Lung (tissue), 12 donors: ENCODE data around the gene PRDM16. TPM values are rescaled to one million over a fixed set of nuclear protein-coding genes. Genes with fewer than 3 reads are reported as not detected.

Experiments used
- ATAC-seq: fragments of 200-7000 bp; cut with Tn5 transposase; one replicate; pipeline ENCODE4 v1.9.1; 2020; ENCODE audit warnings: moderate number of reproducible peaks; ENCODE audit not compliant: insufficient read depth, low FRiP score
- DNase-seq, 3 donors: peaks; one replicate each; pipeline ENCODE4 v3.0.0-alpha.2; 2013 to 2017
- H3K27ac ChIP-seq, 2 donors: one replicate each; pipeline ENCODE4 v1.5.1; 2013; ENCODE audit warnings: mild to moderate bottlenecking in 2 of 2, moderate library complexity in 2 of 2, control low read depth in 1 of 2, inconsistent platforms in 1 of 2, low read depth in 1 of 2, low read length in 1 of 2
- H3K27me3 ChIP-seq, 3 donors: one replicate each; pipeline ENCODE4 v1.5.1; 2013; ENCODE audit warnings: low read length in 2 of 3; ENCODE audit not compliant: control insufficient read depth in 3 of 3, insufficient read depth in 3 of 3
- H3K36me3 ChIP-seq, 4 donors: one replicate each; pipeline ENCODE4 v1.5.1; 2013; ENCODE audit warnings: low read length in 4 of 4, mild to moderate bottlenecking in 1 of 4, moderate library complexity in 1 of 4; ENCODE audit not compliant: control insufficient read depth in 4 of 4, insufficient read depth in 4 of 4
- H3K4me1 ChIP-seq, 5 donors: one replicate each; pipeline ENCODE4 v1.5.1; 2013; ENCODE audit warnings: low read length in 5 of 5, mild to moderate bottlenecking in 2 of 5, moderate library complexity in 1 of 5; ENCODE audit not compliant: control insufficient read depth in 5 of 5, insufficient read depth in 5 of 5
- H3K4me3 ChIP-seq: one replicate; pipeline ENCODE4 v1.5.1; 2013; ENCODE audit warnings: mild to moderate bottlenecking, control low read depth, moderate library complexity
- H3K9ac ChIP-seq, 2 donors: one replicate each; pipeline ENCODE4 v1.5.1; 2013; ENCODE audit warnings: low read length in 2 of 2, control low read depth in 1 of 2; ENCODE audit not compliant: insufficient read depth in 1 of 2
- H3K9me3 ChIP-seq, 4 donors: one replicate each; pipeline ENCODE4 v1.5.1; 2013; ENCODE audit warnings: low read length in 3 of 4, mild to moderate bottlenecking in 1 of 4, moderate library complexity in 1 of 4; ENCODE audit not compliant: control insufficient read depth in 4 of 4, insufficient read depth in 3 of 4
- WGBS, 2 donors: extraction: QIAGEN DNeasy Blood & Tissue Kit; methylation state at CpG; one replicate each; pipeline ENCODE4 v1.1.7; 2013; 5-methylcytosine and 5-hydroxymethylcytosine counted together
- polyA plus RNA-seq, 2 donors: library from polyadenylated mRNA; stranded (reverse); fragments of 200-250 nt; gene quantifications; one replicate each; pipeline ENCODE4 v1.2.1, GENCODE V29; 2013
- total RNA-seq, 2 donors: library from RNA; depleted of rRNA in 1 of 2; stranded (reverse); fragments of >200 nt in 1 of 2; gene quantifications; one replicate each; pipeline ENCODE4 v1.2.1, GENCODE V29; 2014 to 2021
- TF ChIP-seq, protein P1 (sequence below): IDR thresholded peaks from 2 replicates; pipeline ENCODE4 v1.5.1; 2012; ENCODE audit warnings: mild to moderate bottlenecking; ENCODE audit errors: control extremely low read depth, extremely low read depth
- donor health status: control.
- donor health status: control.
- donor health status: Bipolar disorder and iron deficiency.
- donor health status: healthy.
- donor health status: DM: yes; HTN: yes; CAD: no.

Gene PRDM16
- total and polyA plus RNA-seq, 4 donors, result 2.4 to 36.5 (median 13.1) TPM

DNA sequence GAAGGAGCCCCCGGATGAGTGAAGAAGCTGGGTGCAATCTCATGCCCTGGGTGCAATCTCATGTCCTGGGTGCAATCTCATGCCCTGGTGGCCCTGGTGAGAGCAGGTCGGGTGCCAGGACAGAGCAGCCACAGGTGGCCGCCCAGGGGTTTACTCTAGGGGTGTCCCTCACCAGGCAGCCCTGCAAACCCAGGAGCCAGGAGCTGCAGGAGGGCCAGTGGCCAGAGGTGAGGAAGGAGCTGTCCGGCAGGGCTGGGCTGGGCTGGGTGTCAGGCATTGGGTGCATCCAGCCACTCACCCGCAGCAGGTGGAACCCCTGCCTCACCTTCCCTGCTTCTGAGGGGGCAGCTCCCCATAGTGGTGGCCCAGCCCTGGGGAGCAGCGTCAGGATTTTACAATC lies 79.2 kb downstream of the PRDM16 start:
- Histone ChIP-seq H3K9ac (no peak overlapping the region), H3K27ac (no peak overlapping the region), H3K27me3 (peaks cover 0 to 5% (median 0%) of the 10 kb centered on the region in 3 donors), H3K4me1 (peaks cover 0 to 4% (median 3%) of the 10 kb centered on the region in 5 donors), H3K4me3 (no peak overlapping the region), H3K36me3 (no peaks in the 10 kb centered on the region), H3K9me3 (no peaks in the 10 kb centered on the region)
- WGBS, 2 donors, result 84 to 85% methylated on average over 5 to 6 of the region's 6 CpGs
- TF ChIP-seq, protein P1, sequence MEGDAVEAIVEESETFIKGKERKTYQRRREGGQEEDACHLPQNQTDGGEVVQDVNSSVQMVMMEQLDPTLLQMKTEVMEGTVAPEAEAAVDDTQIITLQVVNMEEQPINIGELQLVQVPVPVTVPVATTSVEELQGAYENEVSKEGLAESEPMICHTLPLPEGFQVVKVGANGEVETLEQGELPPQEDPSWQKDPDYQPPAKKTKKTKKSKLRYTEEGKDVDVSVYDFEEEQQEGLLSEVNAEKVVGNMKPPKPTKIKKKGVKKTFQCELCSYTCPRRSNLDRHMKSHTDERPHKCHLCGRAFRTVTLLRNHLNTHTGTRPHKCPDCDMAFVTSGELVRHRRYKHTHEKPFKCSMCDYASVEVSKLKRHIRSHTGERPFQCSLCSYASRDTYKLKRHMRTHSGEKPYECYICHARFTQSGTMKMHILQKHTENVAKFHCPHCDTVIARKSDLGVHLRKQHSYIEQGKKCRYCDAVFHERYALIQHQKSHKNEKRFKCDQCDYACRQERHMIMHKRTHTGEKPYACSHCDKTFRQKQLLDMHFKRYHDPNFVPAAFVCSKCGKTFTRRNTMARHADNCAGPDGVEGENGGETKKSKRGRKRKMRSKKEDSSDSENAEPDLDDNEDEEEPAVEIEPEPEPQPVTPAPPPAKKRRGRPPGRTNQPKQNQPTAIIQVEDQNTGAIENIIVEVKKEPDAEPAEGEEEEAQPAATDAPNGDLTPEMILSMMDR, result no peak
- no peak for ATAC-seq
- no peak for DNase-seq

DNA sequence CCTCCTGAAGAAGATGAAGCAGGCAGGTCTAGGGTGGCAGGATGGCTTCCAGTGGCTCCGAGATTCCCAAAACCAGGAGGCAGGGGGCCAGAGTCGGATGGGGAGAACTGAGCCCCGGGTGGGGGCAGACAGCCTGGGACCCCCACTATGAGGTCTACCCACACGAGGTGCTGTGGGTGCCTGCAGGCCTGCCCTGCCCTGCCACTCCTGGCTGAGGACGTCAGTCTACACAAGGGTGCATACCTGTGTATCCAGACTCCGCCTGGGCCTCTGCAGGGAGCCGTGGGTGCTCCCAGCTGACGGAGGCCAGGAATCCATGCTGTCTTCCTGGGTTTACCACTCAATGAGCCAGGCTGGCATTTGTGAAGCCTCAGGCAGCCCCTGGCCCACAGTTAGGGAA lies 80.3 kb downstream of the PRDM16 start:
- H3K4me1 ChIP-seq, result peaks cover 0 to 4% (median 3%) of the 10 kb centered on the region in 5 donors
- DNase-seq (no peak), ATAC-seq (no peak)
- no peak overlapping the region for H3K27ac ChIP-seq
- TF ChIP-seq, protein P1, result no peak
- H3K9ac ChIP-seq, result no peak overlapping the region
- H3K36me3 ChIP-seq, result no peaks in the 10 kb centered on the region
- H3K4me3 ChIP-seq, result no peak overlapping the region
- H3K27me3 ChIP-seq, result peaks cover 0 to 5% (median 0%) of the 10 kb centered on the region in 3 donors
- WGBS, 2 donors, result 81 to 84% methylated on average over 8 of the region's 8 CpGs
- H3K9me3 ChIP-seq, result no peaks in the 10 kb centered on the region

DNA sequence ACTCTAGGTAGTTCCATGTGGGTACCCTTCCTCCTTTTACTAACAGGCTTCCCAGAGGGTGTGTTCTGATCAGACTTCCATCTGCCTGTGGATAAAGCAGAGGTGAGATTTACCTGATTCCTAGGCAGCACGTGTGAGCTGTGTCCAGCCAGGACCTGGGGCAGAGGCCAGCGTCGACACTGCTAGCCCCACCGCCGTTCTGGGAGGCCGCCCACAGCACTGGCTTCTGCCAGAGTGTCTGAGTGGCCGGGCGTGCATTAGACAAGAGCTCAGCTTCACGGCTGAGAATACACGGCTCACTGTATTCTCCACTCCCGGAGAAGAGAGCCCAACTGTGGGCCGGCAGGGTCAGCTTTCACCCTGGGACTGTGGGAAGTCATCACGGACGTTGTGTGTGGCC lies 82.5 kb downstream of the PRDM16 start:
- no peaks in the 10 kb centered on the region for H3K36me3 ChIP-seq
- DNase-seq (no peak), ATAC-seq (no peak)
- H3K4me3 ChIP-seq, result no peak overlapping the region
- H3K27ac ChIP-seq, result no peak overlapping the region
- H3K9me3 ChIP-seq, result no peaks in the 10 kb centered on the region
- H3K27me3 ChIP-seq, result peaks cover 0 to 5% (median 4%) of the 10 kb centered on the region in 3 donors
- H3K9ac ChIP-seq, result no peak overlapping the region
- TF ChIP-seq, protein P1, result no peak
- WGBS, 2 donors, result 89 to 92% methylated on average over 14 of the region's 14 CpGs
- peaks cover 0 to 4% (median 0%) of the 10 kb centered on the region in 5 donors for H3K4me1 ChIP-seq

DNA sequence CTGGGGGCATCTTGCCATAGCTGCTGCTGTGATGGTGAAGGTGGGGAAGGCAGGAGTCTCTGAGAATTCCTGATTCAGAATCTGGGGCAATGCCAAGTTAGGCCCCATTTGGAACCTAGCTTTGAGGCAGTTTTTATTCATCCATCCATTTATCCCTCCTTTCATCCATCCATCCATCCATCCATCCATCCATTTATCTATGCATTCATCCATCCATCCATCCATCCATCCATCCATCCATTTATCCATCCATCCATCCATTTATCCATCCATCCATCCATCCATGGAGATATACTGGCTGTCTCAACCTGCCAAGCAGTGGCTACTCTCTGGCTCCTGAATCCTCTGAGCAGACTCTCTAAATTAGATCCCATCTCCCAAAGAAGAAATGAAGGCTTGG lies 83.1 kb downstream of the PRDM16 start:
- no peaks in the 10 kb centered on the region for H3K9me3 ChIP-seq
- no peak for ATAC-seq
- H3K36me3 ChIP-seq, result no peaks in the 10 kb centered on the region
- no peak overlapping the region for H3K9ac ChIP-seq
- TF ChIP-seq, protein P1, result no peak
- no peak overlapping the region for H3K4me3 ChIP-seq
- no peak for DNase-seq
- H3K4me1 ChIP-seq, result peaks cover 0 to 4% (median 0%) of the 10 kb centered on the region in 5 donors
- H3K27ac ChIP-seq, result no peak overlapping the region
- H3K27me3 ChIP-seq, result peaks cover 0 to 4% (median under 1%) of the 10 kb centered on the region in 3 donors
